Raji (cell line): Measurements from ENCODE around the gene BBS9.

Experiments
- POLR2A ChIP-seq: IDR thresholded peaks from 2 replicates; pipeline ENCODE4 v1.6.1; 2011; ENCODE audit warnings: low read depth, low read length, control low read depth; ENCODE audit not compliant: insufficient read depth

The BBS9 gene

DNA sequence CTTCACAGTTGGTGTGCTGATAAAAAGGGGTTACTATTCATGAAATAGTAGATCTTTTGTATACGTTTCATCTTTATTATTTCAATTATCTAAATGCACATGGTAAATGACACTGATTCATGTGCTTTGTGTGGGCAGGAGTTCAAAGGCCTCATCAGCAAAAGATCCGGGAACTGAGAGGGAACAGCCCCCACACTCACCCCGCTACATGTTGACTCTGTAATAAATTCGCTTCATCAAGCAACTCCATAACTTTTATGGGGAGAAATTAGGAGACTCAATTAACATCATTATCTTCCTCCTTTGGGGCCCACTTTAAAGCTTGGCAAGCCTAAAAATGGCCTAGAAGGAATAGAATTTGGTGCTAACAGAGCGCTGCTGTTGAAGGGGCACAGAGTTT is 525.3 kb downstream of the BBS9 start:
- TF ChIP-seq POLR2A = no peak
